Suprapubic skin (tissue), 4 donors: ENCODE data around the gene TENT4B. TPM values are rescaled to one million over a fixed set of nuclear protein-coding genes. Genes with fewer than 3 reads are reported as not detected.

ENCODE experiments used
- DNase-seq, 2 donors: peaks; one replicate each; pipeline ENCODE4 v3.0.0-alpha.2; 2019; ENCODE audit warnings: low spot score in 2 of 2
- H3K27ac ChIP-seq: fragments of 200-600 bp; sonication (generic); one replicate; pipeline ENCODE4 v1.5.1; 2019
- H3K27me3 ChIP-seq: fragments of 200-600 bp; sonication (generic); one replicate; pipeline ENCODE4 v1.5.1; 2019
- H3K36me3 ChIP-seq: fragments of 200-600 bp; sonication (generic); one replicate; pipeline ENCODE4 v1.5.1; 2019
- H3K4me1 ChIP-seq: fragments of 200-600 bp; sonication (generic); one replicate; pipeline ENCODE4 v1.5.1; 2019
- H3K4me3 ChIP-seq: fragments of 200-600 bp; sonication (generic); one replicate; pipeline ENCODE4 v1.5.1; 2019; ENCODE audit warnings: mild to moderate bottlenecking
- H3K9me3 ChIP-seq: fragments of 200-600 bp; sonication (generic); one replicate; pipeline ENCODE4 v1.5.1; 2019
- EP300 ChIP-seq: sonication (generic); formaldehyde crosslinking; IDR thresholded peaks from one replicate; pipeline ENCODE4 v1.6.1; 2017; ENCODE audit warnings: antibody characterized with exemption
- POLR2A ChIP-seq, 2 donors: fragments of 450-650 bp; IDR thresholded peaks; one replicate each; pipeline ENCODE4 v1.6.1; 2017; ENCODE audit warnings: antibody characterized with exemption in 2 of 2, mild to moderate bottlenecking in 2 of 2, moderate library complexity in 2 of 2
- POLR2AphosphoS5 ChIP-seq, 3 donors: sonication (generic); formaldehyde crosslinking; IDR thresholded peaks; one replicate each; pipeline ENCODE4 v1.6.1; 2017; ENCODE audit warnings: antibody characterized with exemption in 3 of 3
- WGBS: methylation state at CpG from one replicate; pipeline ENCODE4 v1.1.5; 2018; 5-methylcytosine and 5-hydroxymethylcytosine counted together
- total RNA-seq, 4 donors: library from RNA; depleted of rRNA; stranded (reverse); fragments of >200 nt; gene quantifications; one replicate each; pipeline ENCODE4 v1.1.0, GENCODE V29; 2016
- TF ChIP-seq, protein P1 (sequence below), 2 donors: fragments of 200-600 bp in 1 of 2; fragments of 450-650 bp in 1 of 2; sonication (generic) in 1 of 2; IDR thresholded peaks; one replicate each; pipeline ENCODE4 v1.5.1; 2016 to 2019; ENCODE audit warnings: antibody characterized with exemption in 2 of 2, mild to moderate bottlenecking in 1 of 2, moderate library complexity in 1 of 2

Gene TENT4B
- total RNA-seq, 4 donors from 2014 or later, result 10.8 to 15.7 (median 12.9) TPM

DNA sequence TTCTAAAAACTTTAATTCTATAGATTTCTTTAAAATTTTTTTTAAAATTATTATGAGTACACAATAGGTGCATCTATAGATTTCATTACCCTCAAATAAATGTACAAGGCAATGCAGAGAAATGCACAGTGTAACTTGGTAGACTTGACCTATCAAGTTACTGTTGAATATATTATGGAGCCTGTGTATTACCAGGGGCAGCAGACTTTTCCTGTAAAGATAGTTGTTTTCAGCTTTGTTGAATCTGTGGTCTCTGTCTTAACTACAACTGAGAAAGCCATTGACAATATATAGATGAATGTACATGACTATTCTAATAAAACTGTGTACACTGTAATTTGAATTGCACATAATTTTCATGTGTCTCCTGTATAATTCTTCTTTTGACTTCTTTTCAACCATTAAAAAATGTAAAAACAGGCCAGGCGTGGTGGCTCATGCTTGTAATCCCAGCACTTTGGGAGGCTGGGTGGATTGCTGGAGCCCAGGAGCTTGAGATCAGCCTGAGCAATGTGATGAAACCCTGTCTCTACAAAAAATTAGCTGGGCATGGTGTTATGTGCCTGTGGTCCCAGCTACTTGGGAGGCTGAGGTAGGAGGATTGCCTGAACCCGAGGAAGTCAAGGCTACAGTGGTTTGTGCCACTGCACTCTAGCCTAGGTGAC lies 39.4 kb downstream of the TENT4B start:
- no peak for DNase-seq

DNA sequence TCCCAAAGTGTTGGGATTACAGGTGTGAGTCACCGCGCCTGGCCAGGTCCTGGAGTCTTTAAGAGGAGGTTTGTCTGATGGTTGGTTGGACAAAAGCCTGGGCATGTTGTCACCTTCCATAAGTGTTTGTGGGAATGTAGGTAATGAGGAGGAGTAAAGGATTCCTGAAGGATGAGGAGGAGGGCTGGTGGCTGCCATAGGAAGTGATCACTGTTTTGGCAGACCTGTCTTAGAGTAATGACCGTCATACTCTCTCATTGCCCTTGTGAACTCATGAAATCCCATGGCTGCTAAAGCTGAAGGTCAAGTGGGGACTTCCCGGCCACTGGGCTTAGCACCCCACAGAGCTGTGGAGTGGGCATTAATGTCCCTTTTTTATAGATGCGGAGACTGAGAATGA lies 40.5 kb downstream of the TENT4B start:
- no peaks in the 10 kb centered on the region for H3K36me3 ChIP-seq
- H3K9me3 ChIP-seq, result no peaks in the 10 kb centered on the region
- no peaks in the 10 kb centered on the region for H3K27me3 ChIP-seq
- H3K4me1 ChIP-seq, result peaks cover 32% of the 10 kb centered on the region
- no peak overlapping the region for H3K4me3 ChIP-seq
- 81% methylated on average over 5 of the region's 5 CpGs for whole genome bisulfite sequencing
- TF ChIP-seq, protein P1, sequence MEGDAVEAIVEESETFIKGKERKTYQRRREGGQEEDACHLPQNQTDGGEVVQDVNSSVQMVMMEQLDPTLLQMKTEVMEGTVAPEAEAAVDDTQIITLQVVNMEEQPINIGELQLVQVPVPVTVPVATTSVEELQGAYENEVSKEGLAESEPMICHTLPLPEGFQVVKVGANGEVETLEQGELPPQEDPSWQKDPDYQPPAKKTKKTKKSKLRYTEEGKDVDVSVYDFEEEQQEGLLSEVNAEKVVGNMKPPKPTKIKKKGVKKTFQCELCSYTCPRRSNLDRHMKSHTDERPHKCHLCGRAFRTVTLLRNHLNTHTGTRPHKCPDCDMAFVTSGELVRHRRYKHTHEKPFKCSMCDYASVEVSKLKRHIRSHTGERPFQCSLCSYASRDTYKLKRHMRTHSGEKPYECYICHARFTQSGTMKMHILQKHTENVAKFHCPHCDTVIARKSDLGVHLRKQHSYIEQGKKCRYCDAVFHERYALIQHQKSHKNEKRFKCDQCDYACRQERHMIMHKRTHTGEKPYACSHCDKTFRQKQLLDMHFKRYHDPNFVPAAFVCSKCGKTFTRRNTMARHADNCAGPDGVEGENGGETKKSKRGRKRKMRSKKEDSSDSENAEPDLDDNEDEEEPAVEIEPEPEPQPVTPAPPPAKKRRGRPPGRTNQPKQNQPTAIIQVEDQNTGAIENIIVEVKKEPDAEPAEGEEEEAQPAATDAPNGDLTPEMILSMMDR (IDR thresholded peaks at IDR 0.05), result no peak
- TF ChIP-seq POLR2A (IDR thresholded peaks at IDR 0.05) (no peak), EP300 (no peak), POLR2AphosphoS5 (IDR thresholded peaks at IDR 0.05) (no peak)
- H3K27ac ChIP-seq, result no peak overlapping the region
- DNase-seq, result no peak

More for the DNA sequence above, 39.4 kb downstream of the TENT4B start:
- Histone ChIP-seq H3K27ac (no peak overlapping the region), H3K9me3 (no peaks in the 10 kb centered on the region), H3K27me3 (no peaks in the 10 kb centered on the region), H3K4me1 (peaks cover 36% of the 10 kb centered on the region), H3K4me3 (no peak overlapping the region), H3K36me3 (no peaks in the 10 kb centered on the region)
- TF ChIP-seq, protein P1 (IDR thresholded peaks at IDR 0.05), result no peak
- TF ChIP-seq POLR2AphosphoS5 (IDR thresholded peaks at IDR 0.05), result no peak
- TF ChIP-seq POLR2A (IDR thresholded peaks at IDR 0.05), result no peak
- TF ChIP-seq EP300, result no peak
- WGBS, result 98% methylated on average over 2 of the region's 2 CpGs

DNA sequence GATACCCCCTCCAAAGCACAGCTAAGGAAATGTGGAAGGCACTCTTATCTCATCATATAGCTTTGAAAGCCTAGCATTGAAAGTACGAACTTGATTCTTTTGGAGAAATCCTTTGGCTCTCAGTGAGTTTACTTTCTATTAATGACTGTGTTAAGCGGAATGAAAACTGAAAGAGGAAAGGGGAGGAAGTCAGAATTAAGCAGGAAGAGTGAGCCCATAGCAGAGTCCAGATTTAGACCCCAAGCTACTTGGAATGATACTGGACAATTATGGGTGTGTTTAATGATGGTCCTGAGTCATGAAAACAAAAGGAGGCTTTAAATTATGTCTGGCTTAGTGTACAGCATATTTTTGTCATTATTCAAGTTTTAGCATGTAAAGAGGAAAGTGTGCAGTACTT lies 42.2 kb downstream of the TENT4B start:
- H3K27ac ChIP-seq, result no peak overlapping the region
- H3K4me3 ChIP-seq, result no peak overlapping the region
- DNase-seq, result no peak
- no peaks in the 10 kb centered on the region for H3K27me3 ChIP-seq
- H3K4me1 ChIP-seq, result peaks cover 15% of the 10 kb centered on the region
- 22% methylated on average over 2 of the region's 2 CpGs for WGBS
- no peaks in the 10 kb centered on the region for H3K36me3 ChIP-seq
- TF ChIP-seq POLR2A (IDR thresholded peaks at IDR 0.05) (no peak), EP300 (no peak), POLR2AphosphoS5 (IDR thresholded peaks at IDR 0.05) (no peak)
- TF ChIP-seq, protein P1 (IDR thresholded peaks at IDR 0.05), result no peak
- no peaks in the 10 kb centered on the region for H3K9me3 ChIP-seq

DNA sequence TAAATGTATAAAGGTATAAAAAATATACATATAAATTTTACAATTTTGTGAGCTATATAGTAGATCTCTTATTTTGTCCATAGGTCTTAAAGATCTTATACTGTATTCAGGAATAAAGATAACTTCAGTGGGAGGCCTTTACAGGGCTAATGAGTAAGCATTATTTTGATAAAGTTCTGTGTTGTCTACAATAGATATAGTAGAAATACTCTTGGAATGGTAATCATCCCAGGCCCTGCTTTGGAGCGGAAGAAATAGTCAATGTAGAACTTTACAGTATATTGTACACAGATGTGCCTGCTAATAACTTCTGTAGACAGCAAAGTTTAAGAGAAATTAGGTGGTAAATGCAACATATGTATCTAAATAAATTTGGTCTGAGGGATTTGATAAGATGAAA lies 42.6 kb downstream of the TENT4B start:
- H3K4me3 ChIP-seq, result no peak overlapping the region
- no peaks in the 10 kb centered on the region for H3K36me3 ChIP-seq
- no peaks in the 10 kb centered on the region for H3K27me3 ChIP-seq
- TF ChIP-seq POLR2A (IDR thresholded peaks at IDR 0.05) (no peak), POLR2AphosphoS5 (IDR thresholded peaks at IDR 0.05) (no peak), EP300 (no peak)
- TF ChIP-seq, protein P1 (IDR thresholded peaks at IDR 0.05), result no peak
- 78% methylated on average over 1 of the region's 1 CpG for WGBS
- H3K4me1 ChIP-seq, result peaks cover 15% of the 10 kb centered on the region
- no peaks in the 10 kb centered on the region for H3K9me3 ChIP-seq
- no peak for DNase-seq
- no peak overlapping the region for H3K27ac ChIP-seq

DNA sequence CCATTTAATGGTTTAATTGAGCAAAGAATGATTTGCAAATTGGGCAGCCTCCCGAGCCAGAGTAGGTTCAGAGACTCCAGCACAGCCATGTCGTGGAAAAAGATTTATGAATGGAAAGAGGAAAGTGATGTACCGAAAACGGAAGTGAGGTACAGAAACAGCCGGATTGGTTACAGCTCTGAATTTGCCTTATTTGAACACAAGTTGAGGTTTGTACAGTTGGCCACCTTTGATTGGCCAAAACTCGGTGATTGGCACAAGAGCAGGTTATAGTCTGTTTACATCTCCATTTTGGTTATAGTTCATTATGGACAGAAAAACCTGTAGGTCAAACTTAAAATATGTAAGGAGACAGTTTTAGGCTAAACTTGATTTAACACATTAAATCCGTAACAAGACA lies 44.5 kb downstream of the TENT4B start:
- H3K4me3 ChIP-seq, result no peak overlapping the region
- TF ChIP-seq, protein P1 (IDR thresholded peaks at IDR 0.05), result no peak
- no peak for TF ChIP-seq POLR2AphosphoS5 (IDR thresholded peaks at IDR 0.05)
- TF ChIP-seq POLR2A (IDR thresholded peaks at IDR 0.05), result no peak
- no peak for TF ChIP-seq EP300
- no peaks in the 10 kb centered on the region for H3K9me3 ChIP-seq
- no peaks in the 10 kb centered on the region for H3K27me3 ChIP-seq
- H3K27ac ChIP-seq, result no peak overlapping the region
- 93% methylated on average over 7 of the region's 7 CpGs for WGBS
- H3K4me1 ChIP-seq, result peaks cover 20% of the 10 kb centered on the region
- H3K36me3 ChIP-seq, result no peaks in the 10 kb centered on the region
- DNase-seq, result no peak
